Measurements from ENCODE around the gene SORL1. TPM values are rescaled to one million over a fixed set of nuclear protein-coding genes. Genes with fewer than 3 reads are reported as not detected.

Gene SORL1
- total RNA-seq, 1 experiment from 2014 or later, result 68.3 TPM

GRCh38 chr11:121469910-121470309, 17.8 kb downstream of the SORL1 start:
- peaks cover 5% of the 10 kb centered on the region; the same call in 1 of the 2 replicates for H3K79me2 ChIP-seq (ENCODE audit: insufficient read depth, low read length)
- peaks cover 20% of the 10 kb centered on the region for H3K4me1 ChIP-seq (ENCODE audit: insufficient read depth, low read length)
- no peak for TF ChIP-seq CTCF (conservative IDR thresholded peaks at IDR 0.05)
- no peak for DNase-seq
- no peak overlapping the region for H4K91ac ChIP-seq (ENCODE audit: insufficient read length, low read depth, low read length)
- H3K23ac ChIP-seq (ENCODE audit: insufficient read length, low read depth, low read length), result no peak overlapping the region
- H3T11ph ChIP-seq (ENCODE audit: low read length), result no peak overlapping the region
- H3K27me3 Mint-ChIP-seq (ENCODE audit: low read depth), result no peaks in the 10 kb centered on the region
- no peaks in the 10 kb centered on the region for H3K9me3 Mint-ChIP-seq
- no peak overlapping the region for H3K9ac ChIP-seq (ENCODE audit: extremely low read depth, insufficient read length, low read length)
- H3K18ac ChIP-seq (ENCODE audit: insufficient read length, low read depth, low read length), result no peak overlapping the region
- peaks cover 17 to 46% (median 31%) of the 10 kb centered on the region in 3 experiments; a peak in 6 of 7 replicates for H3K36me3 Mint-ChIP-seq (ENCODE audit: insufficient read depth in 1 of 3, low read depth in 3 of 3)
- no peaks in the 10 kb centered on the region for H3K9me3 ChIP-seq (ENCODE audit: control insufficient read depth, low read depth, low read length)
- WGBS (ENCODE audit: extremely low coverage, insufficient read length, low lambda C conversion rate), result no CpG with 5 or more reads among the region's 5 CpGs
- no peak overlapping the region for H2BK15ac ChIP-seq (ENCODE audit: low read depth, low read length)
- no peak overlapping the region for H4K8ac ChIP-seq (replicated peaks; ENCODE audit: insufficient read length, low read depth, low read length)
- H3K79me1 ChIP-seq (ENCODE audit: insufficient read depth, low read depth, low read length, poor library complexity, severe bottlenecking), result peaks cover 4% of the 10 kb centered on the region
- H3K27ac Mint-ChIP-seq, result no peak overlapping the region; a peak in 2 of 7 replicates
- H4K5ac ChIP-seq (ENCODE audit: insufficient read length, low read depth, low read length), result no peak overlapping the region
- no peak overlapping the region for H2BK20ac ChIP-seq (ENCODE audit: low read depth, low read length, poor library complexity, severe bottlenecking)
- no peak overlapping the region for H3K4ac ChIP-seq (ENCODE audit: low read depth, low read length)
- peaks cover 58 to 61% of the 10 kb centered on the region in 2 experiments for H3K4me1 Mint-ChIP-seq
- no peak overlapping the region for H2AK5ac ChIP-seq (ENCODE audit: insufficient read length, low read length)
- H3K4me2 ChIP-seq (ENCODE audit: insufficient read depth, insufficient read length, low read length), result no peak overlapping the region
- no peaks in the 10 kb centered on the region for H4K20me1 ChIP-seq (ENCODE audit: control insufficient read depth, insufficient read depth, insufficient read length)
- H2BK12ac ChIP-seq (ENCODE audit: insufficient read length, low read depth, low read length), result no peak overlapping the region
- no peak overlapping the region for H2AFZ ChIP-seq (ENCODE audit: low read length)
- H3K27me3 ChIP-seq (ENCODE audit: insufficient read depth, low read length), result no peaks in the 10 kb centered on the region
- no peak overlapping the region for H3K14ac ChIP-seq (ENCODE audit: insufficient read depth, low read length)
- H2BK5ac ChIP-seq (ENCODE audit: insufficient read length, low read length), result no peak overlapping the region
- no peaks in the 10 kb centered on the region for H3K23me2 ChIP-seq (ENCODE audit: insufficient read length, low read depth, low read length, poor library complexity, severe bottlenecking)
- H3K4me3 Mint-ChIP-seq, result no peak overlapping the region
- H2BK120ac ChIP-seq (ENCODE audit: low read depth, low read length, poor library complexity, severe bottlenecking), result no peak overlapping the region
- no peak overlapping the region for H3K27ac ChIP-seq (ENCODE audit: insufficient read length, low read depth, low read length)
- H3K56ac ChIP-seq (ENCODE audit: insufficient read length, low read depth, low read length), result no peak overlapping the region

All from H9 (cell line).